Fibroblast of the aortic adventitia (primary cell): Measurements from ENCODE around the gene PSKH1. TPM values are rescaled to one million over a fixed set of nuclear protein-coding genes. Genes with fewer than 3 reads are reported as not detected.
"Not testable (repeated sequence)": the region's sequence is repeated elsewhere in the genome, so short reads cannot be mapped to it uniquely, and the experiment has no call there.

ENCODE experiments used
- DNase-seq: peaks from one replicate; pipeline ENCODE4 v3.0.0-alpha.2; 2010; ENCODE audit warnings: low read depth
- H3K4me3 ChIP-seq: 2 replicates; pipeline ENCODE4 v1.5.1; 2011; ENCODE audit warnings: low read depth, mild to moderate bottlenecking, control low read depth, low read length, moderate library complexity
- CTCF ChIP-seq: IDR thresholded peaks from 2 replicates; pipeline ENCODE4 v1.5.1; 2011; ENCODE audit warnings: mild to moderate bottlenecking, low read length, control low read depth, inconsistent platforms; ENCODE audit not compliant: insufficient read depth
- total RNA-seq: library from RNA; depleted of rRNA; stranded (reverse); fragments of >200 nt; gene quantifications from 2 replicates; pipeline ENCODE4 v1.2.3, GENCODE V29; 2012; ENCODE audit warnings: low replicate concordance

Gene PSKH1
- total RNA-seq, 1 donor: 19.8 TPM

- H3K4me3 ChIP-seq: no peak overlapping the region
- no peak for DNase-seq
- TF ChIP-seq CTCF: no peak
Measured at GRCh38 chr16:67858500-67858899, 34.6 kb upstream of the PSKH1 start.

- no peak overlapping the region for H3K4me3 ChIP-seq
- no peak for TF ChIP-seq CTCF
- DNase-seq: peak; percentile 73
Measured at GRCh38 chr16:67860589-67861398, 32.3 kb upstream of the PSKH1 start.

GRCh38 chr16:67861877-67862276 lies 31.2 kb upstream of the PSKH1 start:
- TF ChIP-seq CTCF: no peak
- no peak overlapping the region for H3K4me3 ChIP-seq
- DNase-seq: no peak

- DNase-seq: peak; percentile 90
- TF ChIP-seq CTCF: no peak
- peak overlapping the region; percentile 26 for H3K4me3 ChIP-seq
Measured at GRCh38 chr16:67862623-67863583, 30.2 kb upstream of the PSKH1 start.

GRCh38 chr16:67864044-67864443 lies 29.0 kb upstream of the PSKH1 start:
- DNase-seq, H3K4me3 ChIP-seq: not testable (repeated sequence)

- H3K4me3 ChIP-seq: no peak overlapping the region
- DNase-seq: no peak
- no peak for TF ChIP-seq CTCF
Measured at GRCh38 chr16:67864594-67864993, 28.5 kb upstream of the PSKH1 start.

- peak; percentile 47 for DNase-seq
- peak; percentile 45 for TF ChIP-seq CTCF
- H3K4me3 ChIP-seq: no peak overlapping the region
Measured at GRCh38 chr16:67865318-67865717, 27.7 kb upstream of the PSKH1 start.
